HG02981 (cell line): ENCODE data around the gene CALU.

Source experiments
- ATAC-seq: cut with Tn5 transposase; IDR thresholded peaks from one replicate; pipeline ENCODE4 v1.9.1; 2021; ENCODE audit warnings: mild to moderate bottlenecking, moderate library complexity; ENCODE audit not compliant: unreplicated experiment

CALU gene

DNA sequence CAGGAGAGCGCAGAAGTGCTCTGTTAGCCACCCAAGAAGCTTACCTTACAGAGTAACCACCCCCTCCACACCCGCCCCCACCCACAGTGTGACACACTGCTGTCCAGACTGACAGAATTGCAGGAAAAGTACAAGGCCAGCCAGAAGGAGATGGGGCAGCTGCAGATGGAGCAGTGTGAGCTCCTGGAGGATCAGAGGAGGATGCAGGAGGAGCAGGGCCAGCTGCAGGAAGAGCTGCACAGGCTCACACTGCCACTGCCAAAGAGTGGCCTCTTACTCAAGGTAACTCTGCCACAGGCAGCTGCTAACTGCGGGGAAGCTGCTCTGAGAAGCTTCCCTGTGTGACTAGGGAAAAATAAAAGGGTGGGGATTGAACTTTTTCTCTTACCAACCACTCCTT lies 70.2 kb downstream of the CALU start:
- ATAC-seq: no peak

DNA sequence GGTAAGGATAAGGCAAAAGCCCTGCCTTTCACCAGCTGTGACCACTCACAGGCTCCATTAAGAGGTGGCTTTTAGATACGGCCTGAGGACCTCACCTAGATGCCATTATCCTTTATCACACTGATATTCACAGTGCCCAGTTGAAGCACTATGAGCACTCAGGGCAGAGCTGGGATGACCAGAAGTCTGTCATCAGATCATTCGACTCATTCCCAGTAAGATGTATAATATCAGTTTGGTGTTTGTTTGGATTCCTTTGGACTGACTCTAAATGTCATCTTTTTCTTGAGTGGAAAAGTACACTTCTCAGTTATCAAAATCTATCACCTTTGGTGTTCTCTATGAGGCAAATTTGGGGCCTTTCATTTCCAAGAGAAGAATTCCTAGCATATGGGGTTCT lies 71.3 kb downstream of the CALU start:
- ATAC-seq: no peak

DNA sequence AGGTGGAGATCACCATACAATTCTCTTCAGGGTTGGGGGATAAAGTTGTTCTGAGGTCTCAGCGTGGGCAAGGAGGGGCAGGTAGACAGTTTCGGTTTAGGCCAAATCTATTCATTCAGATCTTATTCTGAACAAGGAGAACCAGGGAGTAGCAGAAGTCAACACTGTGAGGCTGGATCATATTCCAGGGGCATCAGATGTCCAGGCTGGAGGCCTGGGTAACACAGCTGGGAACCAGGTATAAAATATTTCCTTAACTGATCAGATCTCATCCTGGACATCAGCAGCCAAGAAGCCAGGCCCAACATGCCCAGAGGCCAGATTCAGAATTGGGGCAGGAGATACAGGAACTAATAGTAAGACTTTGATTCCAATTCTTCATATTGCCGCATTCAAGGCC lies 71.8 kb downstream of the CALU start:
- ATAC-seq: no peak

DNA sequence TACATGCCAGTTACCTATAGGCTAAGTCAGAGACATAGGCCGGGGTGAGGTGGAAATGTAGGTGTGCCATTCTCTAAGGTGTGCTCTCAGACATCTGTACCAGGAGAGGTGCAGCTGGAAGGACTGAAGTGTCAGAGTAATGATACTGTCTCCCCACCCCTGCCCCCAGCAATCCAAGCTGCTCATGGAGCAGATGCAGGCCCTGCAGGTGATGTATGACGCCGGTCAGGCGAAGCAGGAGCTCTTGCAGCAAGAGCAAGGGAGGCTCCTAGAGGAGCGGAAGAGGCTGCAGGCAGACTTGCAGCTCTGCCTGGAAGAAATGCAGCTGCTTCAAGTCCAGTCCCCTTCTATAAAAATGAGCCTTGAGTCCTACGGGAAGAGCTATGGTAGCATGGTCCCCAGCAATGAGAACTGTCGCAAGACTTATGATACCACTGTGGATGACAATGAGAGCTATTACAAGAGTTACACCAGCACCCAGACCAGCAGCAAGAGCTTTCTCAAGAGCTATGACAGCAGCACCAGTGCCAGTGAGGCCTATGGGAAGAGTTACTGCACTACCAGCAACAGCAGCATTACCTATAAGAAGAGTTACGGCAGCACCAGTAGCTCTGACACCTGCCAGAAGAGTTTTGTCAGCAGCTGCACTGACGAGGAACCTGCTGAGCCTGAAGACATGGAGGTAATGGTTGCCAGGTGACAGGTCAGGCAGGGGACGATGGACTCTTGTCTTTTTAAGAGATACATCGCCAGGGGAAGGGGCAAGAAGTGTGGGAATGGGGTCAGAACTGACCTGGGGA lies 72.7 kb downstream of the CALU start:
- ATAC-seq: no peak

DNA sequence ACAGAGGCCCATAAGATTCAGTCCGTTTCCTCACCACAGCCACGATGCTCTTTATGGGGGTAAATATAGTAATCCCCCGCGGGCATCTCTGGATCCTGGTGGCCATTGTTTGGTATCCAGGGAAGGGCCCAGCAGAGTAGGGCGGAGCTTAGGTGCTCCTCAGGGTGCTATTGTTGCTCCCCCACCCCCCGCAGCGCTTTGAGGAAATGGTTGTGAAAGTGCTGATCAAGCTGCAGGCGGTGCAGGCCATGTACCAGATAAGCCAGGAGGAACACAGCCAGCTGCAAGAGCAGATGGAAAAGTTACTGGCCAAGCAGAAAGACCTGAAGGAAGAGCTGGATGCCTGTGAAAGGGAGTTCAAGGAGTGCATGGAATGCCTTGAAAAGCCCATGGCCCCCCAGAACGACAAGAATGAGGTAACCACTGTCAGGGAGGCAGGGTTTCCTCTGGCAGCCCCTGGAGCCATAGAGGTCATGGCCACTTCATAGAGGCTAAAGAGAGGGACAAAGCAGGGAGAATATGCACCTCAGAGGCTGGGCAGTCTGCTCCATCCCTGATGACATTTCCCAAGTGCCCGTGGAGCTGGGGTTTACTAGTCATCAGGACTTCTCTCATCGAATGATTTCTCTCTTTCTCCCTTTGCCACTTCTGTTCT lies 73.5 kb downstream of the CALU start:
- ATAC-seq: no peak

DNA sequence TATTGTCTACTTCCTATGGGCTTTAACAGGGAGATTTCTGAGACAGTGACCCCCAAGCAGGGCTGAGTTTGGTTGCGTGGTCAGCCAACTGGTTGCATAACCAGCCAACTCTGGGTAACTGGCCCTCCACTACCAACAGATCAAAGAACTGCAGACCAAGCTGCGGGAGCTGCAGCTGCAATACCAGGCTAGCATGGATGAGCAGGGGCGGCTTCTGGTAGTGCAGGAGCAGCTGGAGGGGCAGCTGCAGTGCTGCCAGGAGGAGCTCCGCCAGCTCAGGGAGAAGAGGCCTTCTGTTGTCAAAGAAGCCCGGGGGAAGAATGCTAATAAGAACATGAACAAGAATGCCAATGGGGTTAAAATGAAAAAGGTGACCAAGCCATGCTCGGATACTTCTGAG lies 75.3 kb downstream of the CALU start:
- ATAC-seq: no peak

DNA sequence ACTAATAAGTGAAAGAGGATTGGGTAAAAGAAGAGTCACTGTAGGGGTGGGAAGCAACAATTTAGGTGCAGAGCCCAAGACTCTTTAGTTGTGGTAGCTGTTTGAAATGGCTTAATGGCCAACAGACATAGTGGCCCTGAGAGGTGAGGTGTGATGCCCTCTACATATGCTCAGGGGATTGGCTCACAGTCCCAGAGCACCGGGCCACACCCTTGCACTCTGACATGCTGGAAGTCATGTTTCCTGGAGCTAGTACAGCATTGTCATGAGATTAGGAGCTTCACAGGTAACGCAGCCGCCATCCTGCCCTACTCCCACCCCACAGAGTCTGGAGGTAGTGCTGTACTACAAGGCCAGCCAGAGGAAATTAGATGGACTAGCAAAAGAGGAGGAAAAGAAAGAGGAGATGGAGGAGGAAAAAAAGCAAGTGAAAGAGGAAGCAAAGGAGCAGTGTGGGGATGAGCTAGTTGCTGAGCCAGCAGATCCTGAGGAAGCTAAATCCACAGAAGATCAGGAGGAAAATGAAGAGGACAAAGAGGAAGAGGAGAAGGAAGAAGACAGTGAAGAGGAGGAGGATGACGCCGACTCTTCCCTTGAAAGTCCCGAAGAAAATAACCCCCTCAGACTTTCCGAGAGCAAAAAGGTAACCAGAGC lies 76.3 kb downstream of the CALU start:
- ATAC-seq: no peak

DNA sequence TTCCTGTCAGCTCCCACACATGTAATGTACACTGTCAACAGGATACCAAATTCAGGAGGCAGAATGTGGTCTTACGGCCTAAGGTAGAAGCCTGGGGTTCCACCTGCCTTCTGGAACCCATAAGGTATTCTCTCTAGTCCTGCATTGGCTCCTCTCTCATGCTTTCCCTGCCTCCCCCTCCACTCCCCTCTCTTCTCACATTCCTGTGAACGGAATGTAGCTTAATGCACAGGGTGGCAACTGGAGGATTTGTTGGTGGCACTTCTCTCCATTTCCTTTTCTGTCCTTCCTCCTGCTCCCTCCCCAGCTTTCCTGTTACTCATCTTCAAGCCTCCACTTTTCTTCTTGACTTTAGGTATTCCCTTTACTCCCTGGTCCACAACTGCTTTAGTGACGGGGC lies 79.5 kb downstream of the CALU start:
- ATAC-seq: no peak
